Jurkat, Clone E6-1 (cell line): ENCODE measurements around the gene TRIM56.
"Not testable (repeated sequence)": the region's sequence is repeated elsewhere in the genome, so short reads cannot be mapped to it uniquely, and the experiment has no call there.

Source experiments
- DNase-seq: peaks from one replicate; pipeline ENCODE4 v3.0.0-alpha.2; 2011; ENCODE audit warnings: low read depth, low spot score
- H3K4me3 ChIP-seq: 2 replicates; pipeline ENCODE4 v1.5.1; 2011; ENCODE audit warnings: mild to moderate bottlenecking, low read length, control low read depth, moderate library complexity

Gene TRIM56

DNA sequence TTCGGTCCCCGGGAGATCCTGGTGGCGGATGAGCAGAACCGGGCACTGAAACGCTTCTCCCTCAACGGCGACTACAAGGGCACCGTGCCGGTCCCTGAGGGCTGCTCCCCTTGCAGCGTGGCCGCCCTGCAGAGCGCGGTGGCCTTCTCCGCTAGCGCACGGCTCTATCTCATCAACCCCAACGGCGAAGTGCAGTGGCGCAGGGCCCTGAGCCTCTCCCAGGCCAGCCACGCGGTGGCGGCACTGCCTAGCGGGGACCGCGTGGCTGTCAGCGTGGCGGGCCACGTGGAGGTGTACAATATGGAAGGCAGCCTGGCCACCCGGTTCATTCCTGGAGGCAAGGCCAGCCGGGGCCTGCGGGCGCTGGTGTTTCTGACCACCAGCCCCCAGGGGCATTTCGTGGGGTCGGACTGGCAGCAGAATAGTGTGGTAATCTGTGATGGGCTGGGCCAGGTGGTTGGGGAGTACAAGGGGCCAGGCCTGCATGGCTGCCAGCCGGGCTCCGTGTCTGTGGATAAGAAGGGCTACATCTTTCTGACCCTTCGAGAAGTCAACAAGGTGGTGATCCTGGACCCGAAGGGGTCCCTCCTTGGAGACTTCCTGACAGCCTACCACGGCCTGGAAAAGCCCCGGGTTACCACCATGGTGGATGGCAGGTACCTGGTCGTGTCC lies 3.7 kb downstream of the TRIM56 start:
- DNase-seq = no peak
- no peak overlapping the region for H3K4me3 ChIP-seq

DNA sequence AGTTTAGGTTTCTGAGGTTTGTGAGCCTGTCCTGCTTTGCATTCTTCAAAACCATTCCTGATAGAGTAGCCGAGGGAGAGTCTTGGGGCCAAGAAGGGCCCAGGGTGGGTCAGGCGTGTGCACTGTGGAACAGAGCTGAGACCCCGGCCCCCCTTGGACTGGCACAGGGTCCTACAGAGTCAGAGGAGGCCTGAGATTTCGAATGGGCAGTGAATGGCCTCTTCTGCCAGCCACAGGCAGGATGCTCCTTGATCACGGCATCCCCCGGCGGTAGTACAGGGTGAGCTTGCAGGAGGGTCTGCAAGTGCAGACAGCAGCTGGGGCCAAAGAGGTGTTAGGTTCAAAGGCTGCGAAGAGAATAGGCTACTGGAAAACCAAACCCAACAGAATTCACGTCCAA lies 4.6 kb downstream of the TRIM56 start:
- no peak for DNase-seq
- no peak overlapping the region for H3K4me3 ChIP-seq

DNA sequence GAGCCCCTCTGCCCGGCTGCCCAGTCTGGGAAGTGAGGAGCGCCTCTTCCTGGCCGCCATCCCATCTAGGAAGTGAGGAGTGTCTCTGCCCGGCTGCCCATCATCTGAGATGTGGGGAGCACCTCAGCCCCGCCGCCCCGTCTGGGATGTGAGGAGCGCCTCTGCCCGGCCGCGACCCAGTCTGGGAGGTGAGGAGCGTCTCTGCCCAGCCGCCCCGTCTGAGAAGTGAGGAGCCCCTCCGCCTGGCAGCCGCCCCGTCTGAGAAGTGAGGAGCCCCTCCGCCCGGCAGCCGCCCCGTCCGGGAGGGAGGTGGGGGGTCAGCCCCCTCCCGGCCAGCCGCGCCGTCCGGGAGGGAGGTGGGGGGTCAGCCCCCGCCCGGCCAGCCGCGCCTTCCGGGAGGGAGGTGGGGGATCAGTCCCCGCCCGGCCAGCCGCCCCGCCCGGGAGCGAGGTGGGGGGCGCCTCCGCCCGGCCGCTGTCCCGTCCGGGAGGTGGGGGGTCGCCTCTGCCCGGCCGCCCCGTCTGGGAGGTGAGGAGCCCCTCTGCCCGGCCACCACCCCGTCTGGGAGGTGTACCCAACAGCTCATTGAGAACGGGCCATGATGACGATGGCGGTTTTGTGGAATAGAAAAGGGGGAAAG lies 7.1 kb downstream of the TRIM56 start:
- not testable (repeated sequence) for DNase-seq, H3K4me3 ChIP-seq

DNA sequence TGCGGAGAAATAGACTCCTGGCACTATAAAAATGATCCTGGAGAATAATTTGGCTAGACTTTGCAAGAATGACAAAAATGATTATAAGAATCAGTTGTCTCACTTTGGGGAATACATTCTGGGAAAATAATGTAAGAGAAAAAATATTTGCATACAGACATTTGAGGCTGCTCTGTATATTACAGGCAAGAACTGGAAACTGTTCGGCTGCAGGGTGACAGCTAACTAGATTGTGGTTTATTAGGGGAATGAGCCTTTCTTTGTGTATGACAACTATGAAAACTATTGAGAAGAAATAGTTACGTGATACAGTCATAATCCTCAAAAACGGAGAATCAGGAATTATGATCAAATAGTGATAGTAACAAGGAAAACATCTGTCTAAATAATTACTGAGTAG lies 8.6 kb downstream of the TRIM56 start:
- no peak overlapping the region for H3K4me3 ChIP-seq
- DNase-seq = no peak

DNA sequence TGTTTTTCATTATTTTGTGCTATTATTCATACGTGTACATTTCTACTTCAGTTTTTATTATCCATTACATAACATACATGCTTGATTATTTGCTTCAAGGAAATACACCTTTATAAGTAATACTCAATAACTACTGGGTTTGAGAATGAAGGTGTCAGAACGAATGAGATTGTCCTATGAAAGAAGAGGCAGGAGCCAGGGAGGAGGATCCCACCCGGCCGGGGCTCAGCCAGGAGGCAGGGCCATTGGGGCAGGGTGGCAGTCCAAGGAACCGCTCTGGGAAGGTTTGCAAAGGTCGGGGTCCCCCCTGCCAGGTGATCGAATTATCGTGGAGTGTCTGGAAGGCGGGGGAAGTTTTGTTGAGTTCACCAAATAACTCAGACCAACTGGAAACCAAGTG lies 9.1 kb downstream of the TRIM56 start:
- DNase-seq = no peak
- H3K4me3 ChIP-seq = no peak overlapping the region

DNA sequence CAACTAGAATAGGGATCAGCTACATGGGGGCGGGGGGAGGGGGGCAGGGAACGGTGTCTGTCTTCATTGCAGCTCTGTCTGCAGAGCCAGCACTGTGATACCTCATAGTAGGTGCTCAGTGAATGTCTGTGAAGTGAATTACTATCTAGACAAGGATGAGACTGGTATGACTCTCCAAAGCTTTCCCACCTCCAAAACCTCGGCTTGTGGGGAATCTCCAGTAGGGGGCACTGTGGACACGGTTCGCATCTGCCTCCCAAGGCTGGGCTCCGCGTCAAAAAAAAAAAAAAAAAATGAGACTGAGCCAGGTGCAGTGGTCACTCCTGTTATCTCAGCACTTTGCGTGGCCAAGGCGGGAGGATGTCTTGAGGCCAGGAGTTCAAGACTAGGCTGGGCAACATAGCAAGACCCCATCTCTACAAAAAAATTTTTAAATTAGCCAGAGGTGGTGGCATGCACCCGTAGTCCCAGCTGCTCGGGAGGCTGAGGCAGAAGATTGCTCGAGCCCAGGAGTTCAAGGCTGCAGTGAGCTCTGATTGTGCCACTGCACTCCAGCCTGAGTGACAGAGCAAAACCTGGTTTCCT lies 9.6 kb downstream of the TRIM56 start:
- H3K4me3 ChIP-seq = no peak overlapping the region
- DNase-seq = no peak

DNA sequence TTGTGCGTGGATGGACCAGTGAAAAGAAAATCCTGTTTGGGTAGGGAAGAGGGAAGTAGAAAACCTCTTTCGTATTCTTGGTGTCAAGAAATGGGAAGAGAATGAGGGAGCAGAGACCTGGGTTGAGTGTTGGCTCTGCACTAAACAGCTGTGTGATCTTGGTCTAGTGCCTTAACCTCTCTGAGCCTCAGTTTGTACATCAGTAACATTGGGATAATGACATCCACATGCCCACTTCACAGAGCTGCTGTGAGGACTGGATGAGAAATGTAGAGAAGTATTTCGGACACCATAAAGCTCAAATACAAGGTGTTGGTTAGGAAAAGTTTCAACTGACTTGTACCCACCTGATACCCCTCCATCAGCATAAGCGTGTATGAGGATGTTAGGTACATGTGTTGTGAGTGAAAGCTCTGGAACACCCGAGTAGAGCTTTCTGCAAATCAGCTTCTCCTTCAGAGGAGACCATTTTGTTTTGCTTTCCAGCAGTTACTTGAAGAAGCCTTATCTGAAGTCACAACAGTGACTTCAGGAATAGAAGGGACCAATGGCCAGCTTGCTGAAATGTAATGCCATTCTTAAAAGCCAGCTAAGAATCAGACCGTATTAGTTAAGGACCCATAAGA lies 11.2 kb downstream of the TRIM56 start:
- DNase-seq = no peak
- no peak overlapping the region for H3K4me3 ChIP-seq

DNA sequence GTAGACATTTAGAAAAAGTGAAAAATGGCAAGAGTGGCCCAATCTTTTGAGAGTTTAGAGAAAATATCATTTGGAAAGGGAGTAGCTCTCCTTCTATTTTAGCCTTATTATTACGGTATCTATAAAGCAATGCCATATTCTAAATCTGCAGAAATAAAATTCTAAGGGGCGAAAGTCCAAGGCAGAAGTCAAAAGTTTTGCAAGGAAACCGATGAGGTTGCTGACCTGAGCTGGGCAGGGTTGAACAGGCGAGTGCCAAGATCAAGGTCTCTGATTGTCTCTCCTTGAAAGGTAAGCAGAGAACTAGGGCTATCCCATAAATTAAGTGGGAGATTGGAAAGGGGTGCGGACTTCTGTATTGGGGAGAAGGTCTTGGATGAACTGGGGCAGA lies 11.7 kb downstream of the TRIM56 start:
- DNase-seq = no peak
- H3K4me3 ChIP-seq = no peak overlapping the region

DNA sequence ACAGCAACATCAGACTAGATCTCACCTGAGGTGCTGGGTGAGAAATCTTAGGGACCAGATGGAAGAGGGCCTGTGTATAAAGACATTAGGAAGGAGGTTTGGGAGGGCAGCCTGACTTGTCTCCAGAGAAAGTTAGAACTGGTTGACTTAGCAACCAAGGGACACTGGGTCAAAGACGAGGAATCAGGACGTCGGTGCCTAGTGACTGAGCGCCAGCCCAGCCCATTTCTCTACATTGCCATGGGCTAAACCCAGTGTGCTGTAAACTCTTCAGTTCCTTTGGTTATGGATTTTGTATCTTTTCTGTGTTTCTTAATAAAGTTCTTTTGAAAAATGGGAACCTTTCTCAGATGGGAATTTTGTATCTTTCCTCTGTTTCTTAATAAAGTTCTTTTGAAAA lies 12.3 kb downstream of the TRIM56 start:
- no peak for DNase-seq
- no peak overlapping the region for H3K4me3 ChIP-seq

DNA sequence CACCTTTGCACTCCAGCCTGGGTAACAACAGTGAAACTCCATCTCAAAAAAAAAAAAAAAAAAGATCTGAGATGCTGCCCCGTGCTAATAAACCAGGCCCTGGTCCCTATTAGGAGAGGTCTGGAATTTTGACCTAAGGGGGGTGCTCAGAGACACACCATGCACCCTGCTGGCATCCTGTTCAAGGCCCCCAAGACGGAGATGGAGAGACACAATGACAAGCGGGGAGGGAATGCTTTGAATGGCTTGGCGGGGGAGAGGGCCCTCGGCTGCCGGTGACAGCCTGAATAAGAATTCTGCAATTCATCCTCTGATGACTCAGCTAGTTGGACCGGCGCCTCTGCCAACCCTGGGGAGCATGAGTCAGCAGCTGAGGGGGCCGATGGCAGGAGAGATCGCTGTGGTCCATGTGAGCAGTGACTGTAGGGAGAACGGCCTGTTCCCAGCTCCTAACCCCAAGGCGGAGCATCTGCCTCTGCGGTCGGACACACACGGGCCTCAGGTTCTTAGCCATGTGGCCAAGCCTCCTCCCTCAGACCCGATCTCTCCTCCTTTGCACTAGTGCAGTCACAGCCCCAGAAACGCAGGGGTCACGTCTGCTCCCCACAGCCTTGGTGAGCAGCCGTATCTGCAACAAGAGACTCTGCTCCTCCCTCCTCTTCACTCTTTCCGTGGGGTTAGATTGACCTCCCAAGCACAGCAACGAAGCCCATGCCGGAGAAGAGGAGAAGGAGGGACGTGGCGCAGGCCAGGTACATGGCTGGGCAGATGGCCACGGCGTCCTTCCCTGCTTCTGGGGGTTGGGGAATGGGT lies 14.9 kb downstream of the TRIM56 start:
- no peak for DNase-seq
- no peak overlapping the region for H3K4me3 ChIP-seq

DNA sequence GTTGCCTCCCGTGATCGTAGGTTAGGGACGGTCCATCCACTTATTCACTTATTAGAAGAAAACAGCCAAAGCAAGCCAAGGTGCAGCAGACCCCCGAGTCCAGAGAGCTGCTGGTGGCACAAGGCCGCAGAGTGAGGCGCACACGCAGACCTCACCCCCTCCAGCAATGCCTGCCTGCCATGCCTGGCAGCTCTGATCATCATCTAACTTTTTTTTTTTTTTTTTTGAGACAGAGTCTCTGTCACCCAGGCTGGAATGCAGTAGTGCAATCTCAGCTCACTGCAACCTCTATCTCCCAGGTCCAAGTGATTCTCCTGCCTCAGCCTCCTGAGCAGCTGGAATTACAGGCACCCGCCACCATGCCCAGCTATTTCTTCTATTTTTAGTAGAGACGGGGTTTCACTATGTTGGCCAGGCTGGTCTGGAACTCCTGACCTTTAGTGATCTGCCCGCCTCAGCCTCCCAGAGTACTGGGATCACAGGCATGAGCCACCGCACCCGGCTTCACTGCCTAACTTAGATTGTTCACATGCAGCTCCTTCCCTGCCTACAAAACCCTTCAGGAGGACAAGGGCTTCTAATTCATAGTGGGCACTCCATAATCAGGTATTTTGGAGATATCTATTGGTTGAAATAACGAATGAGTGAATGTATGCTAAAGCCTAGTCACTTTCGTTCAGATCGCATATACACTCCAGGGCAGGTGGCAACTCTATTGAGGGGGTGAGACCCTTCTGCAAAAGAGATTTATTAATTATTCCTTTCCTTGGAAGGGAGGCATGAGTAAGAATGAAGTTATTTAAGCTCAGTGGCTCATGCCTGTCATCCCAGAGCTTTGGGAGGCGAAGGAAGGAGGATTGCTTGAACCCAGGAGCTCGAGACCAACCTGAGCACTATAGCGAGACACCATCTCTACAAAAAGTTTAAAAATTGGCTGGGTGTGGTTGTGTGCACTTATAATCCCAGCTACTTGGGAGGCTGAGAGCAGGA lies 15.9 kb downstream of the TRIM56 start:
- no peak overlapping the region for H3K4me3 ChIP-seq
- no peak for DNase-seq

DNA sequence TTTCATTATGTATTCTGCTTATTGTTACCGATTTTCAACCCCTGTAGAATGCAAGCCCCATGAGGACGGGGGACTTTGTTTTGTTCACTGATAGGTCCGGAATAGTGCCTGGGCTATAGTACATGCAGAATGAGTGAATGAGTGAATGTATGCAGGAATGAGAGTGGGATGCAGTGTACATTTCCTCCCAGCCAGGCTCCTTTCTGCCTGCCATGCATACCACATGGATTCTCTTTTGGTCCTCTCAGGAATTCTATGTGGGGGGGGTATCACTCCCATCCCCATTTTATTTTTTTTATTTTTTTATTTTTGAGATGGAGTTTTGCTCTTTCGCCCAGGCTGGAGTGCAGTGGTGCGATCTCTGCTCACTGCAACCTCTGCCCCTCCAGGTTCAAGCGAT lies 16.7 kb downstream of the TRIM56 start:
- H3K4me3 ChIP-seq = no peak overlapping the region
- no peak for DNase-seq

DNA sequence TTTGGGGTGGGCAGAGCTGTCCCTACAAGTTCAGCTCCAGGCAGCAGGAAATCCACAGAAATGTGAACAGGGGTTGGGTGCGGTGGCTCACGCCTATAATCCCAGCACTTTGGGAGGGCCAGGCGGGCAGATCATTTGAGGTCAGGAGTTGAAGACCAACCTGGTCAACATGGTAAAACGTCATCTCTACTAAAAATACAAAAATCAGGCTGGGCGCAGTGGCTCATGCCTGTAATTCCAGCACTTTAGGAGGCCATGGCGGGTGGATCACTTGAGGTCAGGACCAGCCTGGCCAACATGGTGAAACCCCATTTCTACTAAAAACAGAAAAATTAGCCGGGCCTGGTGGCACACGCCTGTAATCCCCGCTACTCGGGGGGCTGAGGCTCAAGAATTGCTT lies 18.4 kb downstream of the TRIM56 start:
- DNase-seq, H3K4me3 ChIP-seq: not testable (repeated sequence)

DNA sequence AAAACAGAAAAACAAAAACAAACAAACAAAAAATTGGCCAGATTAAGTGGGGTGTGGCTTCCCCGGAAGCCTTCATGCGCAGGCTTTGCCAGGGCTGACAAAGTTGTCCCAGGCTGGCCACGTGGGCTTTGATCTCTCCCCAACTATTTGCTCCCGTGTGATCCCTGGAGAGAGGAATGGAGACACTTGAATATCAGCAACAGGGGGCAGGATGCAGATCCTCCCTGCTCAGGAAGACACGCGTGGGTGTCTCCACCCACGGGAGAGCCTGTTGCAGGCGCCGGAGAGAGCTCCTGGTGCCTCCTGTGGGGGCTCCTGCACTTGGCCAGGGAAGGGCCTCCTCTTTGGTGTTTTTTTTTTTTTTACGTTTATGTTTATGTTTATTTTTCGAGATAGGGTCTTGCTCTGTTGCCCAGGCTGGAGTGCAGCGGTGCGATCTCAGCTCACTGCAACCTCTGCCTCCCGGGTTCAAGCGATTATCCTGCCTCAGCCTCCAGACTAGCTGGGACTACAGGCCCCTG lies 19.0 kb downstream of the TRIM56 start:
- H3K4me3 ChIP-seq = no peak overlapping the region
- DNase-seq = no peak

DNA sequence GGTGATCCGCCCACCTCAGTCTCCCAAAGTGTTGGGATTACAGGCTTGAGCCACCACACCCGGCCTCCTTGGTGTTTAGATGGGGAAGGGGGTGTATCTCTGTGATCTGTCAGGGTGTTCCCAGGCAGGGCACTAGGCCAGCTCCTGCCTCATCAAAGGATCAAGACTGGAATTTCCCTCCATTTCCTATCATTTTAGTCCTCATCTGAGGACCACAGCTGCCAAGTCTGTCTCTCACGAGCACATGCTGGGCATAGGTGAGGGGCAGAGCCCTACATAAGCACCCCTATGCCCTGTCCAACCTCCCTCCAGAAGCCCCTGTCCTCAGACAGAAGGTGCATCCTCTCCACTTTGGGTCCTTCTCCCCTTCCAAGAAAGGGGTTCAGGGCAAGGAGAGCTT lies 19.5 kb downstream of the TRIM56 start:
- DNase-seq = no peak
- no peak overlapping the region for H3K4me3 ChIP-seq

DNA sequence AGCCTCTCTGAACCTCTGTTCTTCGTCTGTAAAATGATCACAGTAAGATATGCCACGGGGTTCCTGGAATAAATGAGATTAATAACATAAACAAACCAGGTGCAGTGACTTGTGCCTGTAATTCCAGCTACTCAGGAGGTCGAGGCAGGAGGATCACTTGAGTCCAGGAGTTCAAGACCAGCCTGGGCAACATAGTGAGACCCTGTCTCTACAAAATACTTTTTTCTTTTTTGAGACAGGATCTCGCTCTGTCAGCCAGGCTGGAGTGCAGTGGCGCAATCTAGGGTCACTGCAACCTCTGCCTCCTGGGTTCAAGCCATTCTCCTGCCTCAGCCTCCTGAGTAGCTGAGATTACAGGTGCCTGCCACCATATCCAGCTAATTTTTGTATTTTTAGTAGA lies 20.0 kb downstream of the TRIM56 start:
- not testable (repeated sequence) for DNase-seq, H3K4me3 ChIP-seq

DNA sequence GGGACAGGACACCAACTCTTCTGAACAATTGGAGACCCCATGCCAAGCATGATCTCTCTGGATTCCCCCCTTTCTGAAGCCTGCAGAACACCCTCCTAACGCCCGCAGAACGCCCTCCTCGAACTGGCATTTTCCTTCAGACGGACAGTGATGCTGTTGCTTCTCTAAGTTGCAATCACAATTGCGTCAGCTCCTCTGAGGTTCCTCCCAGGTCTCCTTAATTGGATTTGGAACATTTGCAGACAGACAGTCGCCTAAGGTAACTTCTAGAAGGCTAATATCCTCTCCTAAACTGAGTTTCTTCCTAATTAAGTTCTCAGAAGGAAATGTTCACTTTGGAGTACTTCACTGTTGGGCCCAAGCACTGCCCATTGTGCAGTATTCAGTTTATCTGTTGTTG lies 21.1 kb downstream of the TRIM56 start:
- DNase-seq = no peak
- no peak overlapping the region for H3K4me3 ChIP-seq

DNA sequence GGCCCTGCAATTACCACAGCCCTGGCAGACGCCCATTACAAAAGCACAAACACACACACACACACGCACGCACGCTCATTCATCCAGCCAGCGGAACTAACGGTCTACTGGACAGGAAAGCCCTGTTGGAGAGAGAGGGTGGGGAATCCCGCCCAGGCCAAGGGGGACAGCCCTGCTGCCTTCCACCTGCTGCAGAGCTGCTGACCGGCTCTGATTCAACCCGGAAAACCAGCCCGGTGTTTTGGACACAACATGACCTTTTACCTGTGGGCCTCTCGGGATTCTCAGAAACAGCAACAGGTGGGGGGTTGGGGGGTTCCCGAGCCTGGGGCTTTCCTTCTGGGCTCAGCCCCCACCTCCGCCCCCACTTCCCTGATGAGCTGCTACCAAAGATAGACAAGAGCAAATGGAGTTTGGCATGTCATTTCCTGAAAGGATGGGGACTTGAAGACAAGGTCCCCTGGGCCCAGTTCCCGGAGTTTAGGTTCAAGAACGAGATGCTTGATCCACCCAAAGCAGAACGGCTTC lies 23.1 kb downstream of the TRIM56 start:
- no peak for DNase-seq
- H3K4me3 ChIP-seq = no peak overlapping the region
